Mesodermal cell (in vitro differentiated cells): ENCODE data around the gene CFAP20.

ENCODE experiments used
- H3K27ac ChIP-seq: 2 replicates; pipeline ENCODE4 v1.7.0; 2013; ENCODE audit warnings: mild to moderate bottlenecking, low read depth, low read length, moderate library complexity; ENCODE audit not compliant: severe bottlenecking
- H3K36me3 ChIP-seq: 2 replicates; pipeline ENCODE4 v1.7.1; 2013; ENCODE audit warnings: mild to moderate bottlenecking, low read length, moderate library complexity; ENCODE audit not compliant: control insufficient read depth, insufficient read depth
- H3K4me1 ChIP-seq: one replicate; pipeline ENCODE4 v1.7.1; 2013; ENCODE audit warnings: mild to moderate bottlenecking, low read length; ENCODE audit not compliant: insufficient read depth, control insufficient read depth, poor library complexity, severe bottlenecking
- H3K4me3 ChIP-seq: 2 replicates; pipeline ENCODE4 v1.7.0; 2013; ENCODE audit warnings: low read length, control low read depth, mild to moderate bottlenecking; ENCODE audit not compliant: insufficient read depth, poor library complexity, severe bottlenecking; ENCODE audit errors: extremely low read depth
- H3K9me3 ChIP-seq: 2 replicates; pipeline ENCODE4 v1.7.1; 2013; ENCODE audit warnings: mild to moderate bottlenecking, low read length, moderate library complexity; ENCODE audit not compliant: control insufficient read depth
- WGBS, 2 experiments: methylation state at CpG; one replicate each; pipeline ENCODE4 v1.1.5; 2013; ENCODE audit warnings: missing lambda C conversion rate in 2 of 2; ENCODE audit not compliant: insufficient coverage in 2 of 2; 5-methylcytosine and 5-hydroxymethylcytosine counted together

The CFAP20 gene

DNA sequence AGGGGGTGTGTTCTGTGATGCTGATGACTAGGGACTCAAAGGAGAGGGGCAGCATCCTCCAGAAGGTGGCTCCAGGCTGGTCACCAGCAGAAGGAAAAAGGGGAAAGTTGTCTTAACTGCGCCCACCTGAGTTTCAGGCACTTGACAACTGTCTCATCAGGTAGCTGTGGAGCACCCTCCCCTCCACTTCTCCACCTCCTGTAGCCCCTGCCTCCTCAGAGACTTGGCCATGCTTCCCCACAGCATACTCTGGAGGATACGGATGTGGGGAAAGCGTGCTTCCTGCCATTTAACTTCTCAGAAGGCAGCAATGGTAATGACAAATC lies 17.9 kb downstream of the CFAP20 start:
- Histone ChIP-seq H3K36me3 (peaks cover 38% of the 10 kb centered on the region), H3K4me1 (peaks cover 13% of the 10 kb centered on the region), H3K27ac (peak overlapping the region; percentile 80), H3K4me3 (no peak overlapping the region), H3K9me3 (no peaks in the 10 kb centered on the region)
- whole genome bisulfite sequencing, 2 experiments: 94% methylated on average over 2 of the region's 3 CpGs; no CpG with 5 or more reads in 1 of the 2 experiments

DNA sequence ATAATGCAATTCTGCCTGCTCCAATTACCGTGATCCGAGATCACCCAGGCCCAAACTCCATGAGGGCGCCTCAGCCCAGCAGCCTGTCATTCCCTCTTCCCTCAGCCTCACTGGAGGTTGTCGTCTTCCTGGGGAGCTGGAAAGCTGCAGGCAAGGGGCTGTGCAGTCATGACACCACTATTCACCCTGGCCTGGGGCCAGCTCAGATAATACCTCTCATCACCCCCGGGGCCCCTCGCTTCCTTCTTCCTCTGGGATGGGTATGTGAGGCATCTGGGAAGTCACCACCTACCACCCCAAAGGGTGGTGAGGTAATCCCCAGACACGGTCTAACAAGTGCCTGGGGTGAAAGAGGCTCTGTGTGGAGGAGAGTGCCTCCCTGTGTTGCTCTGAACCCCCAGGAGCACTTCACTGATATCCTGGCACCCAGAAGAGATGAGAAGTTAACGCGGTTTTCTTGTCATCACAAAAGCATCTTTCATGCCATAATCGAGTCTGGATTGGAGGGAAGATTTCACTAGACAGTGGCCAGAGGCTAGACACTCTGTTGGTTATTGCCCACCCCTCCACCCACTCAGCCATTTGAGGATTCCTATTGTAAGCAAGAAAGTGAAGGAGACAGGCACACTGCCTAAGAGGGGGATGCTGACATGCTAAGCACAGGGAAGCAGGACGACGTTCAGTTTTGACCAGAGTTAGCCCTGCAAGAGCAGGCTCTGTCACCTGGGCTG lies 18.4 kb downstream of the CFAP20 start:
- Histone ChIP-seq H3K4me3 (no peak overlapping the region), H3K27ac (peak overlapping the region; percentile 80), H3K9me3 (no peaks in the 10 kb centered on the region), H3K36me3 (peaks cover 33% of the 10 kb centered on the region), H3K4me1 (peaks cover 13% of the 10 kb centered on the region)
- 38 to 47% methylated on average over 6 of the region's 12 CpGs for WGBS, 2 experiments

DNA sequence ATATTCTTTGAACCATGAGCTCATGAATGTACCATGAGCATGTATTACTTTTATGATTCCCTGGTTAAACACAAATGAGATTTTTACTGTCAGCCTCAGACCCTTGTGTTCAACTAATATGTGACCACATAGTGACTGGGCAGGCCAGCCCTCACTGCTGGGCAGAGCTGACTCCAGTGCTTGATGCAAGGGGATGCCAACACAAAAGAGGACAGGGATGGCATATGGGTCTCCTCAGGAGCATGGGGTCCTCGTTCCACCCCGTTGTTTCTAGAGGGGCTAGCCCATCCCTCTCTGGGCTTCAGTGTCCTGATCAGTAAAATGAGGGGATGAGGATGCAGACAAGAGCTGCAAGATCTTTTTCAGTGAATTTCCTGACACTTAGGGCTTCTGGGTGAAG lies 19.3 kb downstream of the CFAP20 start:
- peak overlapping the region; percentile 80 for H3K27ac ChIP-seq
- H3K4me3 ChIP-seq: no peak overlapping the region
- WGBS, 2 experiments: 80 to 100% methylated on average over 2 of the region's 2 CpGs
- H3K4me1 ChIP-seq: peaks cover 13% of the 10 kb centered on the region
- H3K36me3 ChIP-seq: peaks cover 24% of the 10 kb centered on the region
- H3K9me3 ChIP-seq: no peaks in the 10 kb centered on the region

DNA sequence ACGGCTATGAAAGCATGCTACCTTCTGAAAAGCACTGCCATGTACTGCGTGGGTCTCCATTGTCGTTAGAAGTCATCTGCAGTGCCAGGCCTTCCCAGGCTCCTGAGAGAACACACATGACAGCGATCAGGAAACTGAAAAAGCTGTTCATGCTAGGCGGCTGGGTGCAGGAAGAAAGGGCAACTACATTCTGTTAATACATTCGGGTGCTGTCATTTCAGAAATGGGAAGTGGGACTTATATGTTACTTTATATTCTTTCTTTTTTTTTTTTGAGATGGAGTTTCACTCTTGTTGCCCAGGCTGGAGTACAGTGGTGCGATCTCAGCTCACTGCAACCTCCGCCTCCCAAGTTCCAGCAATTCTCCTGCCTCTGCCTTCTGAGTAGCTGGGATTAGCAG lies 19.9 kb downstream of the CFAP20 start:
- no peaks in the 10 kb centered on the region for H3K9me3 ChIP-seq
- H3K4me1 ChIP-seq: peaks cover 13% of the 10 kb centered on the region
- peaks cover 19% of the 10 kb centered on the region for H3K36me3 ChIP-seq
- 85 to 96% methylated on average over 4 to 7 of the region's 8 CpGs for WGBS, 2 experiments
- no peak overlapping the region for H3K27ac ChIP-seq
- no peak overlapping the region for H3K4me3 ChIP-seq

DNA sequence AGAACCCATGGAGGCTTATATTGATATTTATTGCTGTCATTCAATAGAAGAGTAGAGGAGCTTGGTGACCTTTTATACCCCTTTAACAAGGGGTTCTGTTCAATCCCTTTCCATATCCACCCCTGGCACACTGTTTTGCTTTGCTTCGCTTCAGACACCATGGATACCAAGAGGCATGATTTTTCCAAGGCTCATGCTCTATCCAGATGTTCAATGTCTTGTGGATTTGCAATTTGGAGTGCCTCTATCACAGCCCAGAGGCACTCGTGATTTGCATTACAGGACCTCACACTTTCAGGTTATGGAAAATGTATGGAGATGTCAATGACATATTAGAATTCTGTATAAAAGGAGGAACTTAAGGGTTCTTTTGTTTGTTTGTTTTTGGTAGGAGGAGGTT lies 21.5 kb downstream of the CFAP20 start:
- Histone ChIP-seq H3K4me3 (no peak overlapping the region), H3K9me3 (no peaks in the 10 kb centered on the region), H3K27ac (no peak overlapping the region), H3K36me3 (peaks cover 3% of the 10 kb centered on the region), H3K4me1 (peaks cover 13% of the 10 kb centered on the region)
- WGBS, 2 experiments: 90 to 92% methylated on average over 1 to 2 of the region's 2 CpGs

DNA sequence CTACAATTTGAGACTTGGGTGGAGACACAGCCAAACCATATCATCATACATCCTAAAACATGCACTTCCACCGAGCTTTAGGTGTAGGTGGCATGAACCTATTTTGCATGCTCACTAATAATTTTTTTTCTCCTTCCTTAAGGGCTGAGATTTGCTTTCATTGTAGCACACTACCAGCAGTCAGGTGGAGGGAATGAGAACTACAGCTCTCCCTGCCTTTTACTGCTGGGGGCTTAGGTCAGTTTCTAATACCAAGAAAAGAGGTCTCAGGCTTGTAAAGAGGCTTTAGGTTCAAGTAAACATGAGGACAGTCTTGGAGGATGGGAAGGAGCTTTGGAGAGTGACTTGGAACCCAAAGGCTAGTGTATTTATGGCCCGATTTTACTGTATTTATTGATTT lies 22.0 kb downstream of the CFAP20 start:
- Histone ChIP-seq H3K4me3 (no peak overlapping the region), H3K27ac (no peak overlapping the region)
- 80% methylated on average over 1 of the region's 2 CpGs; no CpG with 5 or more reads in 1 of the 2 experiments for WGBS, 2 experiments

DNA sequence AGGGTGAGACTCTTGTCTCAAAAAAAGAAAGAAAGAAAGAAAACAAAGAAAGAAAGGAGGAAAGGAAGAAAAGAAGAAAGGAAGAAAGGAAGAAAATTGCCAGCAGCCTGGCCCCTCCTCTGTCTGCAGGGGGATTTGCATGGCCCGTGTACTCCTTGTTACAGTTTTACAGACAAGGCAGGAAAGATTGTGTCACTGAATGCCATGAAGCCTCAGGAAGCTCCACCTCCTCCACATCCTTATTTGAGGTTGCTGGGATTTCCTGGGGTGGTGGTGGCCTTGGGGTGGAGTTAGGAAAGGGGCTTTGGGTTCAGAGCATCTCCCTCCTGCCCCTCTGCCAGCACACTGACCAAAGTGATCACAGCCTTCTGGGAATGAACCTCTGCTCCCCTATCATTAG lies 23.6 kb downstream of the CFAP20 start:
- H3K4me3 ChIP-seq: no peak overlapping the region
- peaks cover 6% of the 10 kb centered on the region for H3K4me1 ChIP-seq
- no peak overlapping the region for H3K27ac ChIP-seq
- H3K36me3 ChIP-seq: no peaks in the 10 kb centered on the region
- WGBS, 2 experiments: 60% methylated on average over 1 of the region's 1 CpG; no CpG with 5 or more reads in 1 of the 2 experiments
- no peaks in the 10 kb centered on the region for H3K9me3 ChIP-seq

More for the DNA sequence above, 22.0 kb downstream of the CFAP20 start:
- H3K36me3 ChIP-seq: no peaks in the 10 kb centered on the region
- no peaks in the 10 kb centered on the region for H3K9me3 ChIP-seq
- H3K4me1 ChIP-seq: peaks cover 15% of the 10 kb centered on the region

DNA sequence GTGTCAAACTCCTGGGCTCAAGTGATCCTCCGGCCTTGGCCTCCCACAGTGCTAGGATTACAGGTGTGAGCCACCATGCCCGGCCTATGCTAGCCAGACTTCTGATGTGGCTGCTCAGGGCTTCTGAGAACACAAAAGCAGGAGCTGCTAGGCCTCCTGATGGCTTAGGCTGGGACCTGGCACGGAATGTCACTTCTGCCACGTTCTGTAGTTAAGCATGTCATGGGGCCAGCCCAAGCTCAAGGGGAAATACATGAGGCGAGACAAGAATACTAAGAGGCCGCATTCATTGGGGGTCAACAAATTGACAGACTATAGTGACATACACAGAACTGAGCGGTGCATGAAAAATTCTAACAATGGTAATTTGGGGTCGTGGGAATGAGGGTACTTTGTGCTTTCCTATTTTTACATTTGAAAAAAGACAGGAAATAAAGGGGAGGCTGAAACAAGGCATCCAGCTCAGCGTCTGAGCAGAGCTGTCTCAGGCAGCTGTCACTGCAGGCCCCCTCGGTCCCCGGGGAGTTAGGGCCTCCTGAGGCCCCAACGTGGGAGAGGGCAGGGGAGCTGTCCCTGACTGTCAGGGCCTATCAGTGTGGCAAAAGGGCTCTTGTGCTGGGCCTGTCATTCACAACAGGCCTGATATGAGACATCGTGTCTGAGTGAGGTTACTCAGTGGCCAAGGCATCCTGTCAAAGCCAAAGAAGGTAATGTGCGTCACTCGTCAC lies 26.4 kb downstream of the CFAP20 start:
- no peak overlapping the region for H3K4me3 ChIP-seq
- WGBS, 2 experiments: 77 to 79% methylated on average over 13 to 14 of the region's 15 CpGs
- no peaks in the 10 kb centered on the region for H3K36me3 ChIP-seq
- H3K27ac ChIP-seq: no peak overlapping the region
- no peaks in the 10 kb centered on the region for H3K9me3 ChIP-seq
- peaks cover 15% of the 10 kb centered on the region for H3K4me1 ChIP-seq

DNA sequence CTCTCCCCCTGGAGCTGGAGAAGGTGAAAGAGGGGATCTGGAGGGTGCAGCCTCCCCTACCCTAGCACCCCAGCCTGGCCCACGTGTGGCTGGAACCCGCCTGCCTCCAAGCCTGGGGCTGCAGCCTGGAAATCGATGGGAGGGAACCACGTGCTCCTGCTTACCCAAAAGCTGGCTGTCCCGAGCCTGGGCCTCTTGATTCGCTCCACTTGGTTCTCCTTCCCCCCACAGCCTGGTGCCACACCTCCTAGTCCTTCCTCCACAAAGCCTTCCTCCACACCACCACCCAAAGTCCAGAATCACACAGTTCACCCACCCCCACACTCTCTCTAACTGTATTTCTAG lies 29.3 kb downstream of the CFAP20 start:
- H3K4me3 ChIP-seq: no peak overlapping the region
- 75 to 87% methylated on average over 2 to 6 of the region's 6 CpGs for WGBS, 2 experiments
- no peaks in the 10 kb centered on the region for H3K9me3 ChIP-seq
- H3K27ac ChIP-seq: no peak overlapping the region
- no peaks in the 10 kb centered on the region for H3K36me3 ChIP-seq
- H3K4me1 ChIP-seq: peaks cover 37% of the 10 kb centered on the region

DNA sequence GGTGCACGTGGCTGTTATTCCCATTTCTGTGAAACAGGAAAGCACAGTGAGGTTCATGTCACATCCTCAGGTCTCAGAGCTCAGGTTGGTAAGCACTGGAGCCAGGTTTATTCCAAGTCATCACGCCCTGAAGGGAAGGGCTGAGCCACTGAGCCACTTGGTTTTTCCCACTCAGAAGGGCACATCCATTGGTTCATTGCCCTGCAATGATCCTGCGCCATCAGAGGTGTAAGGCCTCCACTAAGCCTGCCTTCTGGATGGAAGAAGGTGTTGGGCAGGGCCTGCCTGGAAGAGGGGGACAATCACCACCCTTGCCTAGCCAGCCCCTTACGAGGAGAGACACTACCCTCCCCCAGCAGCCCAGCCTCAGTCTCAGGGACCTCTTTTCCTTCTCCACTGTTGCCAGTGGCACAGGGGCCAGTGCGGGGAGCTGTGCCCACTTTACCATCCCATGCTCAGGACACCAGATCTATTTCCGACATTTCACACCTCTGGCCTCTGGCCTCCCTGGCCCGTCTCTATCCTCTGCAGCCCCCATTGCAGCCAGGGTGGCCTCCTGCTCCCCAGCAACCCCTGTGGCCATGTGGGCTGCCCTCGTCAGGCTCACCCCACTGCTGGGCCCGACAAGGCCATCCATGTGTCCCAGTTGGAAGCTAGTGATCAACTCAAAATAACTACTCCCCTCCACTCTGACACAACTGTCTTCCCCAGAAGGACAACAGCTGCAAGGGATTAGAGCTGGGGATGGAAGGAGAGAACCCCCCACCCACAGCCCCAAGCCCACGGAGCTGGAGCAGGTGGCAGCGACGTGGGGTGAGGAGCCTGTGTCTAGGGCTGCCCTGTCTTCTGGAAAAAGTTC lies 29.9 kb downstream of the CFAP20 start:
- H3K4me3 ChIP-seq: no peak overlapping the region
- WGBS, 2 experiments: 91 to 93% methylated on average over 5 to 8 of the region's 12 CpGs
- peaks cover 37% of the 10 kb centered on the region for H3K4me1 ChIP-seq
- no peaks in the 10 kb centered on the region for H3K36me3 ChIP-seq
- no peaks in the 10 kb centered on the region for H3K9me3 ChIP-seq
- H3K27ac ChIP-seq: no peak overlapping the region
